SU-DHL-6 (cell line): Measurements from ENCODE around the gene SEC62.

Experiments
- EZH2phosphoT487 ChIP-seq: fragments of 200-600 bp; sonication (generic), shearing (Covaris generic); conservative IDR thresholded peaks from 2 replicates; pipeline ENCODE4 v1.6.1; 2018; ENCODE audit warnings: mild to moderate bottlenecking, antibody characterized with exemption, low read length, moderate library complexity, mixed read lengths
- TF ChIP-seq, protein P1 (sequence below): fragments of 200-600 bp; sonication (generic); IDR thresholded peaks from one replicate; pipeline ENCODE4 v1.5.1; 2017; ENCODE audit warnings: antibody characterized with exemption, mild to moderate bottlenecking, low read length, moderate library complexity; ENCODE audit not compliant: insufficient read depth, poor library complexity, severe bottlenecking

DNA sequence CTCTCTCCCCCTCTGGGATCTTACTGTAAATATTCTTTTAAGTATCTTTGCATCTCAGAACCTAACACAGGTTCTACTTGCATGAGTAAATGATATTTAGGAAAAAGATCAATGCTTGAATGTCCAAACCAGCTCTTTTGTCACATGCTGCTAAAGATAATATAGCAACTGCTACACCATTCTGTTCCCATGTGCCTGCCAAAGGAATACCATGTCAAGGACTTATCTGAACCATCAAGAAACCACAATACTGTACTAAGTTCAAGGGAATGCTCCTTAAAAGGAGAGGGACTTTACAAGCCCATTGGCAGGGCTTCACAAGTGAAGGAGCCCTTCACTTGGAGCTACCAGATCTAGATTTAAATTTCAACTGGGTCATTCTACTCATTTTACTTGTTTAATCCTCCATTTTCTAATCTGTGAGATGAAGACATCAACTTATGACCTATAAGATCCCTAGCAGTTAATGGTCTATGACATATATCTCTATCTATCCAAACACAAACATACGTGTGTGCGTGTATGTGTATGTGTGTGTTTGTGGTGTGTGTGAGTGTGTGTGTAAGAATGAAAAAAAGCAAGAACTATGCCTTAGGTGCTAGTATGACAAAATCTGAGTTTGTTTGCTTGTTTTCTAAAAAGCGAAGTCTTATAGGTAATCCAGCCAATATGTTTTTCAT is 13.0 kb upstream of the SEC62 start:
- TF ChIP-seq, protein P1, sequence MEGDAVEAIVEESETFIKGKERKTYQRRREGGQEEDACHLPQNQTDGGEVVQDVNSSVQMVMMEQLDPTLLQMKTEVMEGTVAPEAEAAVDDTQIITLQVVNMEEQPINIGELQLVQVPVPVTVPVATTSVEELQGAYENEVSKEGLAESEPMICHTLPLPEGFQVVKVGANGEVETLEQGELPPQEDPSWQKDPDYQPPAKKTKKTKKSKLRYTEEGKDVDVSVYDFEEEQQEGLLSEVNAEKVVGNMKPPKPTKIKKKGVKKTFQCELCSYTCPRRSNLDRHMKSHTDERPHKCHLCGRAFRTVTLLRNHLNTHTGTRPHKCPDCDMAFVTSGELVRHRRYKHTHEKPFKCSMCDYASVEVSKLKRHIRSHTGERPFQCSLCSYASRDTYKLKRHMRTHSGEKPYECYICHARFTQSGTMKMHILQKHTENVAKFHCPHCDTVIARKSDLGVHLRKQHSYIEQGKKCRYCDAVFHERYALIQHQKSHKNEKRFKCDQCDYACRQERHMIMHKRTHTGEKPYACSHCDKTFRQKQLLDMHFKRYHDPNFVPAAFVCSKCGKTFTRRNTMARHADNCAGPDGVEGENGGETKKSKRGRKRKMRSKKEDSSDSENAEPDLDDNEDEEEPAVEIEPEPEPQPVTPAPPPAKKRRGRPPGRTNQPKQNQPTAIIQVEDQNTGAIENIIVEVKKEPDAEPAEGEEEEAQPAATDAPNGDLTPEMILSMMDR = no peak
- no peak for TF ChIP-seq EZH2phosphoT487
